HepG2 (cell line): Measurements from ENCODE around the gene INPP5E. TPM values are rescaled to one million over a fixed set of nuclear protein-coding genes. Genes with fewer than 3 reads are reported as not detected.

Experiments used
- ATAC-seq: fragments of 200-7000 bp; cut with Tn5 transposase; 3 replicates; pipeline ENCODE4 v1.9.1; 2020; ENCODE audit warnings: mild to moderate bottlenecking, moderate library complexity
- BruUV-seq: library from RNA; stranded (reverse); fragments of 400-500 nt; replicated peaks from 2 replicates; lab custom pipeline; 2021; lab: Mats Ljungman, UMichigan
- CTCF ChIA-PET: fragments of 300-600 bp; formaldehyde crosslinking; extraction: SDS; loops from one replicate; lab custom pipeline; 2021; ENCODE audit warnings: low total read pairs, inconsistent platforms, low intra/inter-chr PET ratio; lab: Yijun Ruan, JAX
- POLR2A ChIA-PET: fragments of 350-600 bp; sonication (Branson Sonifier 250); formaldehyde crosslinking; loops from one replicate; lab custom pipeline; 2020; ENCODE audit warnings: antibody characterized with exemption, inconsistent platforms; lab: Yijun Ruan, JAX
- DNase-seq: peaks from one replicate; pipeline ENCODE4 v3.0.0-alpha.2; 2015; ENCODE audit warnings: low spot score
- FAIRE-seq: peaks from 3 replicates; lab custom pipeline; 2011; peaks lifted over from hg19 to GRCh38; lab: Jason Lieb, UNC
- H2AFZ ChIP-seq: one replicate; pipeline ENCODE4 v1.6.1; 2011; ENCODE audit warnings: low read length, inconsistent platforms
- H3K27ac ChIP-seq: fragments of 300-600 bp; 3 replicates; pipeline ENCODE4 v1.8.0; 2011; ENCODE audit warnings: mixed run types, mild to moderate bottlenecking, mixed read lengths, low read length, inconsistent platforms; ENCODE audit not compliant: insufficient read depth; ENCODE audit errors: extremely low read length
- H3K27me3 ChIP-seq, 2 experiments: fragments of 200-600 bp in 1 of 2; 2 replicates in 1 of 2; 3 replicates in 1 of 2; pipeline versions ENCODE4 v1.6.0 to v1.8.0; 2011; ENCODE audit warnings: low read length in 2 of 2, mild to moderate bottlenecking in 2 of 2, moderate library complexity in 2 of 2, inconsistent platforms in 1 of 2; ENCODE audit not compliant: insufficient read depth in 2 of 2, control insufficient read depth in 1 of 2
- H3K36me3 ChIP-seq, 2 experiments: fragments of 200-600 bp in 1 of 2; replicated peaks in 1 of 2; 2 replicates in 1 of 2; 3 replicates in 1 of 2; pipeline versions ENCODE4 v1.5.1 to v1.8.0; 2011; ENCODE audit warnings: low read length in 2 of 2, inconsistent platforms in 1 of 2; ENCODE audit not compliant: insufficient read depth in 2 of 2, control insufficient read depth in 1 of 2
- H3K4me1 ChIP-seq: 2 replicates; pipeline ENCODE4 v1.5.1; 2012; ENCODE audit warnings: low read length, inconsistent platforms; ENCODE audit not compliant: insufficient read depth
- H3K4me2 ChIP-seq: 2 replicates; pipeline ENCODE4 v1.6.0; 2011; ENCODE audit warnings: low read depth, low read length, inconsistent platforms
- H3K4me3 ChIP-seq, 3 experiments: fragments of 200-600 bp in 1 of 3; sonication (generic), shearing (Covaris generic) in 1 of 3; replicated peaks in 1 of 3; 2 replicates each; pipeline ENCODE4 v1.5.1; 2011 to 2016; ENCODE audit warnings: low read length in 3 of 3, inconsistent platforms in 2 of 3, low read depth in 2 of 3, mild to moderate bottlenecking in 2 of 3, control low read depth in 1 of 3, mixed read lengths in 1 of 3; ENCODE audit not compliant: insufficient read depth in 1 of 3
- H3K79me2 ChIP-seq: one replicate; pipeline ENCODE4 v1.6.1; 2011; ENCODE audit warnings: low read length, inconsistent platforms; ENCODE audit not compliant: insufficient read depth
- H3K9ac ChIP-seq: 2 replicates; pipeline ENCODE4 v1.6.0; 2011; ENCODE audit warnings: mild to moderate bottlenecking, low read depth, low read length, inconsistent platforms; ENCODE audit not compliant: insufficient read depth
- H3K9me3 ChIP-seq: 2 replicates; pipeline ENCODE4 v1.5.1; 2012; ENCODE audit warnings: mild to moderate bottlenecking, low read length
- H4K20me1 ChIP-seq: 2 replicates; pipeline ENCODE4 v1.6.0; 2011; ENCODE audit warnings: inconsistent platforms, mild to moderate bottlenecking, low read length, moderate library complexity; ENCODE audit not compliant: insufficient read depth
- CEBPB ChIP-seq: IDR thresholded peaks from 2 replicates; pipeline ENCODE4 v1.6.1; 2011; ENCODE audit warnings: low read depth, low read length, improper control_type of control experiment, borderline replicate concordance
- CHD4 ChIP-seq: fragments of 200-600 bp; sonication (generic); IDR thresholded peaks from 2 replicates; pipeline ENCODE4 v1.7.0; 2017; ENCODE audit warnings: mild to moderate bottlenecking, low read length, borderline replicate concordance
- GLI4 ChIP-seq: sonication (generic); formaldehyde crosslinking; IDR thresholded peaks from 2 replicates; pipeline ENCODE4 v1.5.1; 2020; ENCODE audit warnings: missing genetic modification reagents, mild to moderate bottlenecking, moderate library complexity, borderline replicate concordance
- MAZ ChIP-seq, 2 experiments: sonication (generic) in 1 of 2; formaldehyde crosslinking in 1 of 2; IDR thresholded peaks; 2 replicates each; pipeline versions ENCODE4 v1.5.0 to v1.6.1; 2012 to 2020; ENCODE audit warnings: low read depth in 2 of 2, mild to moderate bottlenecking in 2 of 2, borderline replicate concordance in 1 of 2, improper control_type of control experiment in 1 of 2, low read length in 1 of 2, missing genetic modification reagents in 1 of 2, moderate library complexity in 1 of 2
- NBN ChIP-seq: fragments of 450-650 bp; conservative IDR thresholded peaks from 2 replicates; pipeline ENCODE4 v1.6.1; 2017
- POLR2A ChIP-seq, 2 experiments: IDR thresholded peaks; 2 replicates each; pipeline ENCODE4 v1.6.1; 2011; ENCODE audit warnings: low read depth in 2 of 2, low read length in 2 of 2, mild to moderate bottlenecking in 1 of 2, moderate library complexity in 1 of 2; ENCODE audit not compliant: insufficient read depth in 1 of 2
- ZBTB38 ChIP-seq: sonication (generic); formaldehyde crosslinking; IDR thresholded peaks from 2 replicates; pipeline ENCODE4 v1.5.1; 2020; ENCODE audit warnings: mild to moderate bottlenecking, missing genetic modification reagents
- ZFP82 ChIP-seq: sonication (generic); formaldehyde crosslinking; IDR thresholded peaks from 2 replicates; pipeline ENCODE4 v1.5.1; 2020; ENCODE audit warnings: mild to moderate bottlenecking, missing genetic modification reagents, borderline replicate concordance
- ZMYM4 ChIP-seq: sonication (generic); formaldehyde crosslinking; IDR thresholded peaks from 2 replicates; pipeline ENCODE4 v1.8.1; 2023; ENCODE audit warnings: mild to moderate bottlenecking, missing genetic modification reagents
- ZNF768 ChIP-seq: sonication (generic); formaldehyde crosslinking; IDR thresholded peaks from 2 replicates; pipeline ENCODE4 v1.4.0; 2020; ENCODE audit warnings: missing genetic modification reagents
- WGBS: methylation state at CpG from one replicate; pipeline ENCODE4 v1.1.6; 2017; ENCODE audit warnings: low lambda C conversion rate; 5-methylcytosine and 5-hydroxymethylcytosine counted together
- in situ Hi-C: cut with HindIII; loops from 2 replicates; pipeline ENCODE4 v1.10.0; 2017; ENCODE audit warnings: low pct_unique_long_range_greater_than_20kb; ENCODE audit not compliant: extremely low pct_ligation_motif_present
- intact Hi-C: fragments of 100-400 bp; cut with micrococcal nuclease; formaldehyde crosslinking; loops from one replicate; pipeline ENCODE4 v1.10.0; 2022; ENCODE audit not compliant: unreplicated experiment
- polyA plus RNA-seq, 8 experiments: library from polyadenylated mRNA; depleted of rRNA in 3 of 8; stranded (reverse) in 7 of 8; unstranded in 1 of 8; fragments of >200 nt; fragmentation: Illumina TruSeq in 4 of 8; extraction: Trizol in 4 of 8; gene quantifications; 2 replicates each; pipeline versions ENCODE4 v1.2.1 to v1.2.3, GENCODE V29; 2011 to 2016; ENCODE audit warnings: low read depth in 4 of 8, missing spikeins in 1 of 8, mixed read lengths in 1 of 8; ENCODE audit not compliant: insufficient read depth in 1 of 8
- total RNA-seq, 5 experiments: library from RNA; depleted of rRNA; stranded (reverse); fragments of >200 nt; fragmentation: Illumina TruSeq; extraction: Trizol; gene quantifications; 2 replicates each; pipeline ENCODE4 v1.2.3, GENCODE V29; 2016; ENCODE audit warnings: low read depth in 1 of 5

INPP5E gene
- total and polyA plus RNA-seq, 2 of the 13 experiments (the other 11 are each of a cell fraction or from before 2014, with no cell fraction given) = 5.5 TPM

DNA sequence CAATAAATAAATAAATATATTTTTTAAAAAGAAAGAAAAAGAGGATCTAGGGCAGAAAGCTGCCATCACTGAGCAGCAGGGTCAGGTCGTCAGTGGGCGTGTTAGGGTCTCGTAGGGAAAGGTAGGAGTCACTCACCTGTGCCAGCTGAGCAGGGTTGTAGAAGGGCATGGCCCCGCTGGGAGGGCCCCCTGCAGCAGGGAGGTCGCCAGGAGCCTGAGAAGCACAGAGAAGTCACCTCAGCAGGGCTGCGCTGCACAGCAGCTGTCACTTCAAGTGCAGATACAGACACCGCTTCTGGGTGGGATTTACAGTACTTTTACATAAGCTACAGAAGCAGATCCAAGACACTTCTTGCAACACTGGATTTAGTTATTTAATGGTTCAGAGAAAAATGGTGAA is 4.0 kb upstream of the INPP5E start:
- Histone ChIP-seq H3K4me1 (peaks cover 24% of the 10 kb centered on the region), H4K20me1 (no peaks in the 10 kb centered on the region), H3K9ac (no peak overlapping the region), H3K4me3 (no peak overlapping the region), H3K27ac (no peak overlapping the region), H3K36me3 (peaks cover 30 to 66% of the 10 kb centered on the region in 2 experiments; a peak in 4 of 5 replicates), H3K4me2 (no peak overlapping the region), H2AFZ (no peak overlapping the region), H3K9me3 (no peaks in the 10 kb centered on the region), H3K79me2 (peaks cover 4% of the 10 kb centered on the region), H3K27me3 (no peaks in the 10 kb centered on the region; a peak in 1 of 5 replicates)
- ChIA-PET POLR2A (interaction anchor here (1.6 kb wide), 1 partner anchor 81 kb away, joined by 3 read pairs; no protein-coding TSS in a partner anchor), CTCF (no interaction called here)
- BruUV-seq = no TSS peak
- no peak for TF ChIP-seq CEBPB
- peak; percentile 90 for TF ChIP-seq ZNF768 (CRISPR knock-in tag)
- WGBS = 98% methylated on average over 7 of the region's 7 CpGs
- intact Hi-C loops (no loop called here), in situ Hi-C loops (loop anchor here (5.0 kb wide), 1 partner anchor 34 kb away; no protein-coding TSS in a partner anchor)
- DNase-seq (no peak), FAIRE-seq (no peak), ATAC-seq (no peak)

DNA sequence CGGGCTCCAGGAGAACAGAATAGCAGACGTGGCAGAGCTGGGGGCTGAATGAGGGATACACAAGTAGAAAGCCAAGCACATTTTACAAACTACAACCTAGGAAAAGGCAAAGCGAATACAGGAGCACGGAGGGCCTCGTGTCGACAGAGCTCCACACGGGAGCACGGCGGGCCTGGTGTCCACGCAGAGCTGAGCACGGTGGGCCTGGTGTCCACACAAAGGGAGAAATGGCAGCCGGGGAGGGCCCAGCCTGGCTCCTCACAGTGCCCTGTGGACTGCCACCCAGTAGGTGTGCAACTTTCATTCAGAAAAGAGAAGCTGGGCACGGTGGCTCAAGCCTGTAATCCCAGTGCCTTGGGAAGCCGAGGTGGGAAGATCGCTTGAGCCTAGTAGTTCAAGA is 3.4 kb upstream of the INPP5E start:
- CTCF ChIA-PET = no interaction called here
- in situ Hi-C loops = loop anchor here (5.0 kb wide), 1 partner anchor 34 kb away; no protein-coding TSS in a partner anchor
- no peak for FAIRE-seq
- H3K79me2 ChIP-seq = peaks cover 10% of the 10 kb centered on the region
- no peak overlapping the region for H3K9ac ChIP-seq
- H3K27me3 ChIP-seq = no peaks in the 10 kb centered on the region; a peak in 1 of 5 replicates
- 96% methylated on average over 15 of the region's 15 CpGs for WGBS
- H3K4me2 ChIP-seq = no peak overlapping the region
- POLR2A ChIA-PET = interaction anchor here (1.1 kb wide), 1 partner anchor 98 kb away, joined by 3 read pairs; no protein-coding TSS in a partner anchor
- TF ChIP-seq ZMYM4 (CRISPR knock-in tag) (no peak), POLR2A (IDR thresholded peaks at IDR 0.05; ENCODE audit: insufficient read depth in 1 of 2, low read depth in 2 of 2, low read length in 2 of 2) (no peak), NBN (no peak), CHD4 (no peak), ZBTB38 (CRISPR knock-in tag) (peak; percentile 56; the same call in 1 of the 2 replicates), MAZ (IDR thresholded peaks at IDR 0.05; ENCODE audit: borderline replicate concordance, low read depth, low read length) (no peak), MAZ (CRISPR knock-in tag; IDR thresholded peaks at IDR 0.05; ENCODE audit: low read depth) (no peak), GLI4 (CRISPR knock-in tag) (no peak), ZFP82 (CRISPR knock-in tag) (no peak)
- TF ChIP-seq, all 625 proteins: peak for 1
- Histone ChIP-seq H2AFZ (no peak overlapping the region), H3K9me3 (no peaks in the 10 kb centered on the region), H3K4me3 (no peak overlapping the region), H3K36me3 (peaks cover 28 to 62% of the 10 kb centered on the region in 2 experiments; a peak in 4 of 5 replicates), H4K20me1 (0 out of 2 replicates have a peak, but pooled peaks cover 2% of the 10 kb centered on the region), H3K27ac (peak overlapping the region; percentile 76), H3K4me1 (peaks cover 27% of the 10 kb centered on the region)
- no TSS peak for BruUV-seq
- ATAC-seq (no peak), DNase-seq (no peak)
- intact Hi-C loops = no loop called here
